Loucy (cell line): ENCODE measurements around the gene P2RY8.
"Not testable (repeated sequence)": the region's sequence is repeated elsewhere in the genome, so short reads cannot be mapped to it uniquely, and the experiment has no call there.

Experiments used
- H2AFZ ChIP-seq: fragments of 200-600 bp; sonication (generic); 2 replicates; pipeline ENCODE4 v1.6.0; 2016; ENCODE audit warnings: antibody characterized with exemption, mild to moderate bottlenecking, low read length, moderate library complexity
- H3F3A ChIP-seq: fragments of 200-600 bp; 2 replicates; pipeline ENCODE4 v1.6.0; 2016; ENCODE audit warnings: antibody characterized with exemption, low read depth, mild to moderate bottlenecking
- H3K27me3 ChIP-seq: fragments of 200-600 bp; sonication (generic); 2 replicates; pipeline ENCODE4 v1.6.1; 2014; ENCODE audit warnings: low read length, mild to moderate bottlenecking; ENCODE audit not compliant: insufficient read depth, poor library complexity, severe bottlenecking
- H3K36me3 ChIP-seq: fragments of 200-600 bp; sonication (generic); 2 replicates; pipeline ENCODE4 v1.6.1; 2016; ENCODE audit warnings: low read length; ENCODE audit not compliant: insufficient read depth
- H3K4me1 ChIP-seq: fragments of 200-600 bp; sonication (generic); 2 replicates; pipeline ENCODE4 v1.5.1; 2014; ENCODE audit warnings: low read length, mild to moderate bottlenecking; ENCODE audit not compliant: insufficient read depth, poor library complexity, severe bottlenecking
- H3K4me2 ChIP-seq: fragments of 200-600 bp; sonication (generic); 2 replicates; pipeline ENCODE4 v1.6.0; 2014; ENCODE audit warnings: antibody characterized with exemption, low read length, low read depth, mild to moderate bottlenecking; ENCODE audit not compliant: poor library complexity, severe bottlenecking
- H3K4me3 ChIP-seq: fragments of 200-600 bp; sonication (generic); 2 replicates; pipeline ENCODE4 v1.5.1; 2014; ENCODE audit warnings: low read length, mild to moderate bottlenecking, mixed read lengths; ENCODE audit not compliant: poor library complexity, severe bottlenecking
- H3K79me2 ChIP-seq: fragments of 200-600 bp; sonication (generic); 2 replicates; pipeline ENCODE4 v1.6.1; 2014; ENCODE audit warnings: low read length; ENCODE audit not compliant: insufficient read depth
- H3K9ac ChIP-seq: fragments of 200-600 bp; sonication (generic); 2 replicates; pipeline ENCODE4 v1.6.0; 2014; ENCODE audit warnings: mild to moderate bottlenecking, low read depth, low read length, moderate library complexity; ENCODE audit not compliant: poor library complexity, severe bottlenecking
- H3K9me2 ChIP-seq: fragments of 200-600 bp; sonication (generic); replicated peaks from 2 replicates; pipeline ENCODE4 v1.6.1; 2016; ENCODE audit warnings: low read depth, low read length, mixed read lengths
- H3K9me3 ChIP-seq: fragments of 200-600 bp; sonication (generic); 2 replicates; pipeline ENCODE4 v1.6.1; 2014; ENCODE audit warnings: mild to moderate bottlenecking, antibody characterized with exemption, low read length, low read depth; ENCODE audit not compliant: insufficient read depth
- H4K20me1 ChIP-seq: fragments of 200-600 bp; sonication (generic); 2 replicates; pipeline ENCODE4 v1.6.0; 2014; ENCODE audit warnings: antibody characterized with exemption, low read length, mild to moderate bottlenecking; ENCODE audit not compliant: insufficient read depth, poor library complexity, severe bottlenecking
- EZH2phosphoT487 ChIP-seq: fragments of 200-600 bp; IDR thresholded peaks from 2 replicates; pipeline ENCODE4 v1.6.1; 2018; ENCODE audit warnings: antibody characterized with exemption, mild to moderate bottlenecking, moderate library complexity, borderline replicate concordance
- TF ChIP-seq, protein P1 (sequence below): fragments of 200-600 bp; sonication (generic); conservative IDR thresholded peaks from 2 replicates; pipeline ENCODE4 v1.5.1; 2014; ENCODE audit warnings: mild to moderate bottlenecking, antibody characterized with exemption, low read length

The P2RY8 gene

DNA sequence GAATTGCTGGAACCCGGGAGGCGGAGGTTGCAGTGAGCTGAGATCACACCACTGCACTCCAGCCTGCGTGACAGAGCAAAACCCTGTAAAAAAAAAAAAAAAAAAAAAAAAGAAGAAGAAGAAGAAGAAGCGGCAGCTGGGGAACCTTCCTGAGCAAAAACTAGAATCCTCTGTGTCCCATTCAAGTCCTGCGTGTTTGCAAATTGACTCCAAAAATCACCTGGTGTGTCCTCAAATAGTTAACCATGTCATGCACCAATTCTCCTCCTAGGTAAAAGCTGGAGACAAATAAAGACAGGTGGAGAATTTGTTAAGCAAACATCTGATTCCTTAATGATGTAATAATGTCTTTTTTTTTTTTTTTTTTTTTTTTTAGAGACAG, 52.4 kb downstream of the P2RY8 start:
- TF ChIP-seq EZH2phosphoT487, result no peak
- TF ChIP-seq, protein P1, sequence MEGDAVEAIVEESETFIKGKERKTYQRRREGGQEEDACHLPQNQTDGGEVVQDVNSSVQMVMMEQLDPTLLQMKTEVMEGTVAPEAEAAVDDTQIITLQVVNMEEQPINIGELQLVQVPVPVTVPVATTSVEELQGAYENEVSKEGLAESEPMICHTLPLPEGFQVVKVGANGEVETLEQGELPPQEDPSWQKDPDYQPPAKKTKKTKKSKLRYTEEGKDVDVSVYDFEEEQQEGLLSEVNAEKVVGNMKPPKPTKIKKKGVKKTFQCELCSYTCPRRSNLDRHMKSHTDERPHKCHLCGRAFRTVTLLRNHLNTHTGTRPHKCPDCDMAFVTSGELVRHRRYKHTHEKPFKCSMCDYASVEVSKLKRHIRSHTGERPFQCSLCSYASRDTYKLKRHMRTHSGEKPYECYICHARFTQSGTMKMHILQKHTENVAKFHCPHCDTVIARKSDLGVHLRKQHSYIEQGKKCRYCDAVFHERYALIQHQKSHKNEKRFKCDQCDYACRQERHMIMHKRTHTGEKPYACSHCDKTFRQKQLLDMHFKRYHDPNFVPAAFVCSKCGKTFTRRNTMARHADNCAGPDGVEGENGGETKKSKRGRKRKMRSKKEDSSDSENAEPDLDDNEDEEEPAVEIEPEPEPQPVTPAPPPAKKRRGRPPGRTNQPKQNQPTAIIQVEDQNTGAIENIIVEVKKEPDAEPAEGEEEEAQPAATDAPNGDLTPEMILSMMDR, result no peak
- peaks cover 40% of the 10 kb centered on the region for H3K36me3 ChIP-seq
- peaks cover 25% of the 10 kb centered on the region for H3K4me1 ChIP-seq
- H3K4me2 ChIP-seq, result no peak overlapping the region
- H3K9me3 ChIP-seq, result no peaks in the 10 kb centered on the region
- no peaks in the 10 kb centered on the region for H3K27me3 ChIP-seq
- no peak overlapping the region for H3K9ac ChIP-seq
- no peak overlapping the region for H2AFZ ChIP-seq
- H3K9me2 ChIP-seq, result no peaks in the 10 kb centered on the region
- peaks cover 65% of the 10 kb centered on the region for H3K79me2 ChIP-seq
- H4K20me1 ChIP-seq, result peaks cover 15% of the 10 kb centered on the region
- H3F3A ChIP-seq, result peaks cover 2% of the 10 kb centered on the region; the same call in 1 of the 2 replicates
- no peak overlapping the region for H3K4me3 ChIP-seq

DNA sequence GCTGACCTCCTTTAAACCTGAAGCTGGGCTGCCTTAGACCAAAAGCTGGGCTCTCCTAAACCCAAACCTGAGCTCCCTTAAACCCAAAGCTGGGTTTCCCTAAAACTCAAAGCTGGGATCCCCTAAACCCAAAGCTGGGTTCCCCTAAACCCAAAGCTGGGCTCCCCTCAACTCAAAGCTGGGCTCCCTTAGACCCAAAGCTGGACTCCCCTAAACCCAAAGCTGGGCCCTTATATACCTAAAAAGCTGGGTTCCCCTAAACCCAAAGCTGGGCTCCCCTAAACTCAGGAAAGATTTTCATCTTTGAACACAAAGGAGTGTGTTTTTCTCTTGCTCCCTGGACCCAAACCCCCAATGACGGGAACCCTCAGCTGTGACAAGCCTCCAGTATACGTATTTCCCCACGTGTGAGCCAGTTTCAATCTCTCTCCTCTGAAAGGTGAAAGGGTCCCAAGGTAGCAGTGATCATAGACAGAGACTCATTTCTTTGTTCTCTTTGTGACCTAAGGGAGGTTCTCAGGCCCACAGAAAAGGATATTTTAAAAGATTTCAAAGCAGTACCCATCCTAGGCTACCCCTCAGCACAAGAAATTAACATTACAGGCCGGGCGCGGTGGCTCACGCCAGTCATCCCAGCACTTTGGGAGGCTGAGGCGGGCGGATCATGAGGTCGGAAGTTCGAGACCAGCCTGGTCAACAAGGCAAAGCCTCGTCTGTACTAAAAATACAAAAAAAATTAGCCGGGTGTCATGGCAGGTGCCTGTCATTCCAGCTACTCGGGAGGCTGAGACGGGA, 52.9 kb downstream of the P2RY8 start:
- peaks cover 15% of the 10 kb centered on the region for H4K20me1 ChIP-seq
- H3K79me2 ChIP-seq, result peaks cover 68% of the 10 kb centered on the region
- no peaks in the 10 kb centered on the region for H3K9me2 ChIP-seq
- no peaks in the 10 kb centered on the region for H3K9me3 ChIP-seq
- H3K4me3 ChIP-seq, result no peak overlapping the region
- peaks cover 28% of the 10 kb centered on the region for H3K4me1 ChIP-seq
- H3K27me3 ChIP-seq, result no peaks in the 10 kb centered on the region
- H3F3A ChIP-seq, result peaks cover 2% of the 10 kb centered on the region; the same call in 1 of the 2 replicates
- H2AFZ ChIP-seq, result no peak overlapping the region
- peak overlapping the region; percentile 48 for H3K9ac ChIP-seq
- TF ChIP-seq, protein P1, result no peak
- TF ChIP-seq EZH2phosphoT487, result no peak
- H3K36me3 ChIP-seq, result peaks cover 35% of the 10 kb centered on the region
- H3K4me2 ChIP-seq, result no peak overlapping the region

DNA sequence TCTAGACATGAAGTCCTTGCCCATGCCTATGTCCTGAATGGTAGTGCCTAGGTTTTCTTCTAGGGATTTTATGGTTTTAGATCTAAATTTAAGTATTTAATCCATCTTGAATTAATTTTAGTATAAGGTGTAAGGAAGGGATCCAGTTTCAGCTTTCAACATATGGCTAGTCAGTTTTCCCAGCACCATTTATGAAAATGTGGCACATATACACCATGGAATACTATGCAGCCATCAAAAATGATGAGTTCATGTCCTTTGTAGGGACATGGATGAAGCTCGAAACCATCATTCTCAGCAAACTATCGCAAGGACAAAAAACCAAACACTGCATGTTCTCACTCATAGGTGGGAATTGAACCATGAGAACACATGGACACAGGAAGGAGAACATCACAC, 54.5 kb downstream of the P2RY8 start:
- not testable (repeated sequence) for H3K9me3 ChIP-seq, H3K9me2 ChIP-seq, H2AFZ ChIP-seq, H3F3A ChIP-seq, H3K27me3 ChIP-seq
- peak overlapping the region; percentile 79 for H3K9ac ChIP-seq
- peaks cover 68% of the 10 kb centered on the region for H3K79me2 ChIP-seq
- peaks cover 23% of the 10 kb centered on the region for H3K36me3 ChIP-seq
- peak overlapping the region; percentile 84 for H3K4me2 ChIP-seq
- H4K20me1 ChIP-seq, result peaks cover 17% of the 10 kb centered on the region
- H3K4me3 ChIP-seq, result peak overlapping the region; percentile 69
- H3K4me1 ChIP-seq, result peaks cover 39% of the 10 kb centered on the region
